ENCODE measurements around the gene BUB1. TPM values are rescaled to one million over a fixed set of nuclear protein-coding genes. Genes with fewer than 3 reads are reported as not detected.
A peak's percentile ranks its signal among the peaks of the same experiment; 100 is the strongest.

BUB1 gene
- total and polyA plus RNA-seq, 2 donors (not counting 1 experiment from before 2014, with no cell fraction given), result 9.9 to 11.2 TPM

- no peak overlapping the region for H3K27ac ChIP-seq (ENCODE audit: insufficient read depth, low read length)
- no peak for DNase-seq (ENCODE audit: low read depth in 2 of 2)
- peak overlapping the region; percentile 48 for H3K4me2 ChIP-seq (ENCODE audit: extremely low read depth, insufficient read depth, low read length)
These were observed 2.0 kb upstream of the BUB1 start for GRCh38 chr2:110679865-110680264.

GRCh38 chr2:110679337-110679707 is 1.5 kb upstream of the BUB1 start:
- no peaks in the 10 kb centered on the region for H3K9me3 ChIP-seq (ENCODE audit: control insufficient read depth, insufficient read depth, low read depth, low read length)
- peaks cover 32% of the 10 kb centered on the region for H3K79me2 ChIP-seq (ENCODE audit: control insufficient read depth, insufficient read depth, low read length)
- H2AFZ ChIP-seq (ENCODE audit: low read length), result no peak overlapping the region
- H3K27ac ChIP-seq (ENCODE audit: insufficient read depth, low read length), result no peak overlapping the region
- no peak overlapping the region for H3K9ac ChIP-seq (ENCODE audit: insufficient read depth, low read length)
- peak overlapping the region; percentile 95 for H3K4me2 ChIP-seq (ENCODE audit: extremely low read depth, insufficient read depth, low read length)
- H3K4me3 ChIP-seq (replicated peaks in 1 of 4; ENCODE audit: control extremely low read depth in 1 of 4, insufficient read depth in 1 of 4, low read depth in 3 of 4, low read length in 4 of 4), result peak overlapping the region in 3 of 4 experiments; percentile 69 to 98 (median 88)
- H3K4me1 ChIP-seq (ENCODE audit: control insufficient read depth, extremely low read depth, insufficient read depth, low read length), result peaks cover 8% of the 10 kb centered on the region
- DNase-seq (ENCODE audit: low read depth in 2 of 2), result peak; percentile 18 to 44
- no peaks in the 10 kb centered on the region for H3K36me3 ChIP-seq (ENCODE audit: control insufficient read depth, insufficient read depth, low read length)
- no peak for TF ChIP-seq EZH2 (IDR thresholded peaks at IDR 0.05; ENCODE audit: low read length, missing control alignments)
- TF ChIP-seq CTCF (conservative IDR thresholded peaks at IDR 0.05 in 1 of 2, IDR thresholded peaks at IDR 0.05 in 1 of 2; ENCODE audit: low read depth in 1 of 2, low read length in 2 of 2), result no peak
- H4K20me1 ChIP-seq (ENCODE audit: control insufficient read depth, extremely low read depth, insufficient read depth, low read length), result no peaks in the 10 kb centered on the region
- H3K27me3 ChIP-seq (ENCODE audit: control insufficient read depth, insufficient read depth, low read length), result peaks cover 6% of the 10 kb centered on the region

More at GRCh38 chr2:110679865-110680264, 2.0 kb upstream of the BUB1 start:
- H3K9ac ChIP-seq (ENCODE audit: insufficient read depth, low read length), result no peak overlapping the region
- peaks cover 8% of the 10 kb centered on the region for H3K27me3 ChIP-seq (ENCODE audit: control insufficient read depth, insufficient read depth, low read length)
- peaks cover 4% of the 10 kb centered on the region for H3K4me1 ChIP-seq (ENCODE audit: control insufficient read depth, extremely low read depth, insufficient read depth, low read length)
- no peak overlapping the region for H3K4me3 ChIP-seq (replicated peaks in 1 of 4; ENCODE audit: control extremely low read depth in 1 of 4, insufficient read depth in 1 of 4, low read depth in 3 of 4, low read length in 4 of 4)
- peaks cover 28% of the 10 kb centered on the region for H3K79me2 ChIP-seq (ENCODE audit: control insufficient read depth, insufficient read depth, low read length)
- TF ChIP-seq EZH2 (IDR thresholded peaks at IDR 0.05; ENCODE audit: low read length, missing control alignments) (no peak), CTCF (conservative IDR thresholded peaks at IDR 0.05 in 1 of 2, IDR thresholded peaks at IDR 0.05 in 1 of 2; ENCODE audit: low read depth in 1 of 2, low read length in 2 of 2) (no peak)
- no peaks in the 10 kb centered on the region for H4K20me1 ChIP-seq (ENCODE audit: control insufficient read depth, extremely low read depth, insufficient read depth, low read length)
- H2AFZ ChIP-seq (ENCODE audit: low read length), result no peak overlapping the region
- H3K9me3 ChIP-seq (ENCODE audit: control insufficient read depth, insufficient read depth, low read depth, low read length), result no peaks in the 10 kb centered on the region
- no peaks in the 10 kb centered on the region for H3K36me3 ChIP-seq (ENCODE audit: control insufficient read depth, insufficient read depth, low read length)

GRCh38 chr2:110678457-110679336 is 834 bp upstream of the BUB1 start:
- Histone ChIP-seq H3K27ac (ENCODE audit: insufficient read depth, low read length) (peak overlapping the region; percentile 80), H3K27me3 (ENCODE audit: control insufficient read depth, insufficient read depth, low read length) (peaks cover under 1% of the 10 kb centered on the region), H3K4me3 (replicated peaks in 1 of 4; ENCODE audit: control extremely low read depth in 1 of 4, insufficient read depth in 1 of 4, low read depth in 3 of 4, low read length in 4 of 4) (peak overlapping the region; percentile 69 to 98 (median 90)), H3K9ac (ENCODE audit: insufficient read depth, low read length) (peak overlapping the region; percentile 71), H2AFZ (ENCODE audit: low read length) (peak overlapping the region; percentile 94), H3K79me2 (ENCODE audit: control insufficient read depth, insufficient read depth, low read length) (peaks cover 32% of the 10 kb centered on the region), H3K4me2 (ENCODE audit: extremely low read depth, insufficient read depth, low read length) (peak overlapping the region; percentile 95), H4K20me1 (ENCODE audit: control insufficient read depth, extremely low read depth, insufficient read depth, low read length) (no peaks in the 10 kb centered on the region), H3K4me1 (ENCODE audit: control insufficient read depth, extremely low read depth, insufficient read depth, low read length) (peaks cover 8% of the 10 kb centered on the region), H3K36me3 (ENCODE audit: control insufficient read depth, insufficient read depth, low read length) (no peaks in the 10 kb centered on the region), H3K9me3 (ENCODE audit: control insufficient read depth, insufficient read depth, low read depth, low read length) (no peaks in the 10 kb centered on the region)
- TF ChIP-seq EZH2 (IDR thresholded peaks at IDR 0.05; ENCODE audit: low read length, missing control alignments), result no peak
- no peak for TF ChIP-seq CTCF (conservative IDR thresholded peaks at IDR 0.05 in 1 of 2, IDR thresholded peaks at IDR 0.05 in 1 of 2; ENCODE audit: low read depth in 1 of 2, low read length in 2 of 2)
- peak; percentile 25 to 27 for DNase-seq (ENCODE audit: low read depth in 2 of 2)
